ENCODE data around the gene NBEA.

The NBEA gene

GRCh38 chr13:35496761-35497386, 554.8 kb downstream of the NBEA start:
- TF ChIP-seq CTCF (IDR thresholded peaks at IDR 0.05; ENCODE audit: low read depth, low read length, missing control alignments), result no peak
- no peak for DNase-seq (ENCODE audit: low read depth)
- no peak overlapping the region for H3K4me3 ChIP-seq (ENCODE audit: low read depth, low read length)
- in situ Hi-C loops (cut with HindIII; ENCODE audit: low sequenced_read_pairs), result no loop called here

GRCh38 chr13:35498231-35498630, 556.2 kb downstream of the NBEA start:
- no peak for TF ChIP-seq CTCF (IDR thresholded peaks at IDR 0.05; ENCODE audit: low read depth, low read length, missing control alignments)
- in situ Hi-C loops (cut with HindIII; ENCODE audit: low sequenced_read_pairs), result no loop called here
- DNase-seq (ENCODE audit: low read depth), result no peak
- H3K4me3 ChIP-seq (ENCODE audit: low read depth, low read length), result no peak overlapping the region

GRCh38 chr13:35499196-35499662, 557.2 kb downstream of the NBEA start:
- no peak for DNase-seq (ENCODE audit: low read depth)
- TF ChIP-seq CTCF (IDR thresholded peaks at IDR 0.05; ENCODE audit: low read depth, low read length, missing control alignments), result no peak
- in situ Hi-C loops (cut with HindIII; ENCODE audit: low sequenced_read_pairs), result no loop called here
- H3K4me3 ChIP-seq (ENCODE audit: low read depth, low read length), result no peak overlapping the region

GRCh38 chr13:35499676-35500075, 557.6 kb downstream of the NBEA start:
- in situ Hi-C loops (cut with HindIII; ENCODE audit: low sequenced_read_pairs), result no loop called here
- TF ChIP-seq CTCF (IDR thresholded peaks at IDR 0.05; ENCODE audit: low read depth, low read length, missing control alignments), result no peak
- DNase-seq (ENCODE audit: low read depth), result no peak
- H3K4me3 ChIP-seq (ENCODE audit: low read depth, low read length), result no peak overlapping the region

- no peak for DNase-seq (ENCODE audit: low read depth)
- no peak overlapping the region for H3K4me3 ChIP-seq (ENCODE audit: low read depth, low read length)
- in situ Hi-C loops (cut with HindIII; ENCODE audit: low sequenced_read_pairs), result no loop called here
- TF ChIP-seq CTCF (IDR thresholded peaks at IDR 0.05; ENCODE audit: low read depth, low read length, missing control alignments), result no peak
Measured at GRCh38 chr13:35500144-35500543, 558.1 kb downstream of the NBEA start.

GRCh38 chr13:35501661-35502235, 559.7 kb downstream of the NBEA start:
- no peak for DNase-seq (ENCODE audit: low read depth)
- in situ Hi-C loops (cut with HindIII; ENCODE audit: low sequenced_read_pairs), result no loop called here
- no peak for TF ChIP-seq CTCF (IDR thresholded peaks at IDR 0.05; ENCODE audit: low read depth, low read length, missing control alignments)
- H3K4me3 ChIP-seq (ENCODE audit: low read depth, low read length), result no peak overlapping the region
